ENCODE measurements around the gene AGBL3. TPM values are rescaled to one million over a fixed set of nuclear protein-coding genes. Genes with fewer than 3 reads are reported as not detected.

The AGBL3 gene
- total and polyA plus RNA-seq, 3 donors from 2014 or later = 10.0 to 21.6 (median 13.9) TPM

DNA sequence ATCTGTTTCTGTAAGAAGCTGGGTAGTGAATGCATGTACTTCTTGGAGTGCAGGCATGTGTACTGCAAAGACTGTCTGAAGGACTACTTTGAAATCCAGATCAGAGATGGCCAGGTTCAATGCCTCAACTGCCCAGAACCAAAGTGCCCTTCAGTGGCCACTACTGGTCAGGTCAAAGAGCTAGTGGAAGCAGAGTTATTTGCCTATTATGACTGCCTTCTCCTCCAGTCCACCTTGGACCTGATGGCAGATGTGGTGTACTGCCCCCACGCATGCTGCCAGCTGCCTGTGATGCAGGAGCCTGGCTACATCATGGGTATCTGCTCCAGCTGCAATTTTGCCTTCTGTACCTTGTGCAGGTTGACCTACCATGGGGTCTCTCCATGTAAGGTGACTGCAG is 142.6 kb downstream of the AGBL3 start:
- intact Hi-C loops (cut with DNase I; ENCODE audit: low total_unique reads) = no loop called here
- Histone ChIP-seq H3K36me3 (ENCODE audit: low read depth, missing control alignments) (no peaks in the 10 kb centered on the region), H3K27me3 (no peaks in the 10 kb centered on the region), H3K9me3 (no peaks in the 10 kb centered on the region), H3K4me3 (no peak overlapping the region), H3K4me1 (no peaks in the 10 kb centered on the region), H3K27ac (no peak overlapping the region)
- WGBS, 2 donors = 100% methylated on average over 1 of the region's 1 CpG
- TF ChIP-seq POLR2A (IDR thresholded peaks at IDR 0.05) = no peak
- TF ChIP-seq, protein P1, sequence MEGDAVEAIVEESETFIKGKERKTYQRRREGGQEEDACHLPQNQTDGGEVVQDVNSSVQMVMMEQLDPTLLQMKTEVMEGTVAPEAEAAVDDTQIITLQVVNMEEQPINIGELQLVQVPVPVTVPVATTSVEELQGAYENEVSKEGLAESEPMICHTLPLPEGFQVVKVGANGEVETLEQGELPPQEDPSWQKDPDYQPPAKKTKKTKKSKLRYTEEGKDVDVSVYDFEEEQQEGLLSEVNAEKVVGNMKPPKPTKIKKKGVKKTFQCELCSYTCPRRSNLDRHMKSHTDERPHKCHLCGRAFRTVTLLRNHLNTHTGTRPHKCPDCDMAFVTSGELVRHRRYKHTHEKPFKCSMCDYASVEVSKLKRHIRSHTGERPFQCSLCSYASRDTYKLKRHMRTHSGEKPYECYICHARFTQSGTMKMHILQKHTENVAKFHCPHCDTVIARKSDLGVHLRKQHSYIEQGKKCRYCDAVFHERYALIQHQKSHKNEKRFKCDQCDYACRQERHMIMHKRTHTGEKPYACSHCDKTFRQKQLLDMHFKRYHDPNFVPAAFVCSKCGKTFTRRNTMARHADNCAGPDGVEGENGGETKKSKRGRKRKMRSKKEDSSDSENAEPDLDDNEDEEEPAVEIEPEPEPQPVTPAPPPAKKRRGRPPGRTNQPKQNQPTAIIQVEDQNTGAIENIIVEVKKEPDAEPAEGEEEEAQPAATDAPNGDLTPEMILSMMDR (IDR thresholded peaks at IDR 0.05) = no peak
- DNase-seq = no peak

DNA sequence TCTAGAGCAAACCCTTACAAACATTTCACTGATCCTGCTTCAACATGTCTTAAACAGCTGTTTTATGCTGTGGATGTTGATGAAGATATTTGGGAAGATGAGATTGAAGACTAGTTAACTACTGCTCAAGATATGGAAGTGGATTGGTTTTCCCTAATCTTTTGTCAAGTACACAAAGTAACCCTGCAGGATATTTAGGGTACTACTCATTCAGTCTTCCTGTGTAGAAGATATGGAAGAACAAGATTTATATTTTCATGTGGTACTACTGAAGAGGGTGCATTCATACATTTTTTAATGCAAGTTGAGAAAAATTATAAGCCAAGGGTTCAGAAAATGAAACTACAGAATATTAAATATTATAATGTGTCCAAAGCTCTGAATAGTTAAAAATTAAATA is 143.3 kb downstream of the AGBL3 start:
- no peak overlapping the region for H3K27ac ChIP-seq
- H3K4me3 ChIP-seq = no peak overlapping the region
- H3K9me3 ChIP-seq = no peaks in the 10 kb centered on the region
- intact Hi-C loops (cut with DNase I; ENCODE audit: low total_unique reads) = no loop called here
- no peaks in the 10 kb centered on the region for H3K36me3 ChIP-seq (ENCODE audit: low read depth, missing control alignments)
- no peaks in the 10 kb centered on the region for H3K27me3 ChIP-seq
- no peak for DNase-seq
- no peak for TF ChIP-seq POLR2A (IDR thresholded peaks at IDR 0.05)
- H3K4me1 ChIP-seq = no peaks in the 10 kb centered on the region

DNA sequence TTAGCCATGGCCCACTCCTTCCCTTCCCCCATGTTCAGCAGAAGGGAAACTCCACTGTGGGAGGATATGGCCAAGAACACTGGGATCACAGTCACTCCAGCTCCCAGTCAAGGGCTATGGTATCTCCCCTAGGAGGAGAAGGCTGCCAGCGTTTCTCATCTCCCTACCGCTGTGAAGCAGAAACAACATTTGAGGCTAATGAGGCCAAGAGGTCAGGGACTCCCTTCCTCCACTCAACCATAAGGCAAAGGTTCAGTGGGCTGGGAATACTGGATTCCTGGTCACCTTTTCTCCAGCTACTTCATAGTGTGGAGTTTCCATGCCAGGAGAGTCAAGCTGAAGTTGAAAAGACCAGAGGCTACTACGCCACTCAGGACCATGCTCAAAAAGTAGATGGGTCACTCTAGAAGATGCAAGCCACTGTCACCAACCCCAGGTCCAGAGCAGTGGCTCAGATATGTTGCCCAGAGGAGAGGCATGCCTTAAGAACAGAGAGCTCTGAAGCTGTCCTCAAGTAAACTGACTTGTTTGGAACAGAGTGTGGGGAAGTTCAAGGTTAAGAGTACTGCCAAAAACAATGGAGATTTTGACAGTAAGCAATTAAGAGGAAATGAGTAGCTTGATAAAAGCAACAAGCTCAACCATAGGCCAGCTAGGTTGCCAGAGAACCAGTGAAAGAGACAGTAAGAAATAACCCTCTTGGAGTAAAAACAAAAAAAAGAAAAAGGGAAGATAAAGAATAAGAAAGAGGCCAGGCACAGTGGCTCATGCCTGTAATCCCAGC is 157.8 kb downstream of the AGBL3 start:
- Histone ChIP-seq H3K27me3 (no peaks in the 10 kb centered on the region), H3K36me3 (ENCODE audit: low read depth, missing control alignments) (no peaks in the 10 kb centered on the region), H3K4me3 (no peak overlapping the region), H3K4me1 (peaks cover 14% of the 10 kb centered on the region), H3K9me3 (no peaks in the 10 kb centered on the region), H3K27ac (peak overlapping the region in 1 of 2 donors; percentile 67)
- TF ChIP-seq POLR2A (IDR thresholded peaks at IDR 0.05) = no peak
- TF ChIP-seq, protein P1 (IDR thresholded peaks at IDR 0.05) = no peak
- intact Hi-C loops (cut with DNase I; ENCODE audit: low total_unique reads) = no loop called here
- peak; percentile 55 for DNase-seq
- WGBS, 2 donors = 48 to 49% methylated on average over 3 of the region's 3 CpGs

DNA sequence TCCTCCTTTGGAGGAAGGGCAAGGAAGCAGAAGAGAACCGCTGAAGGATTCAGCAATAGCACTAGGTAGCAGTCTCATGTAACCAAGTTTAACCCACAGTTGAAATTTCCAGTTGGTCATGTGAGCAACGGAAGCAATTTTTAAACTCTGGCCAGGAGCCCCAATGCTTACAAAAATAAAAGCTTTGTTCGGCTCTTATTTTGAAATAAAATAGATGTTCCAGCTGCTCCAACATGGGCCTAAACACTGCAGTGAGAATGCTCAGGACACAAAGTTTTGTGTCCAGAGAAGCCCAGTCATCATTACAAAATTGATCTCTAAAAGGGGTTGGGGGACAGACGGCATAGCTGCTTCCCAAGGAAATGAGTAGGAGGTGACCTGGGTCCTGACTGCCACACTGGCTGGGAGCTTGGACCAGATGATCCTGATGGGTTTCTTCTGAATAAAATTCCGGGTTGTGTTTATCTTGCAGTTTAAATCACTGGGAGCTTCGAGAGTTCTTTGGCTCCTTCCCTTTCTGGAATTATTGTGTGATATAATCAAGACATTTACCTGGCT is 161.1 kb downstream of the AGBL3 start:
- Histone ChIP-seq H3K9me3 (no peaks in the 10 kb centered on the region), H3K4me3 (peak overlapping the region; percentile 33 to 50), H3K4me1 (peaks cover 14% of the 10 kb centered on the region), H3K36me3 (ENCODE audit: low read depth, missing control alignments) (no peaks in the 10 kb centered on the region), H3K27ac (peak overlapping the region; percentile 84 to 95), H3K27me3 (no peaks in the 10 kb centered on the region)
- no peak for TF ChIP-seq POLR2A (IDR thresholded peaks at IDR 0.05)
- TF ChIP-seq, protein P1 (IDR thresholded peaks at IDR 0.05) = no peak
- WGBS, 2 donors = 27 to 40% methylated on average over 6 of the region's 6 CpGs
- no peak for DNase-seq
- intact Hi-C loops (cut with DNase I; ENCODE audit: low total_unique reads) = no loop called here

DNA sequence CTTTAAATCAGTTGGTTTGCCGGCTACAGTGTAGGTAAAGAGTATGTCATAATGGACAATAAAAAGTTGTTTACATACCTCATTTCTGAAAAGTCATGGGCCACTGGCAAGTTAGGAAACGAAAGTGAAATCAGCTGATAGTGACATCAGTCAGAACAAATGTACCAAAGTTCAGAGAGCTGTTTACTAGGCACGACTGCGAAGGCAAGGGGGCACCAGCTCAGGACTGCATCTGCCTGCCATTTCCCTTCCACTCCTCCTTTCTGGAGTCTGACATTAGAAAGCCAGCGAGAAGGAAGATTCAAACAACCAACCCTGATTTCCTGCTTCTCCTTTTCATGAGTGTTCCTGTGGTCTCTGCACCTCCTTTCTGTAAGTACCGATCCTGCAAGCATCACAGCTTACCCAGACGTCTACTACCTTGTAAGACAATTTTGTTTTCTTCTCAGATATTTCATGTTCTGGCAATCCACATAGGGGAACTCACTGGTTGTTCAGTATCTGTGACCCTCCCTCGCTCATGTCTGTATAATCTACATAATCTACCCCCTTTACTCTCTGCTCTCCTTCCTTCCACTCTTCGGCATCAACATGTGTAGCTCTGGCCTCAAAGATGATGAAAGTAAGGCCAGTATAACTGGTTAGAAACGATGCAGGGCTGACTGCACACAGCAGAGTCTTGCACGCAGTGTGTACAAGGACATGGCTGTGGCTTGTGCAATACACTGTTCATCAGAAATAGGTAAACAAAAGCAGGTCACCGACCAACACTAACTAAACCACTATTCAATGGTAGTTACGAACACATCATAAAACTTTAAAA is 161.8 kb downstream of the AGBL3 start, which contains the start of gene TMEM140:
TSS of gene TMEM140 (plus strand) at position 174 of the 823 bp plus-strand sequence. CDS start 16,370 bp downstream, outside the sequence.
- Histone ChIP-seq H3K4me1 (peaks cover 14% of the 10 kb centered on the region), H3K27ac (peak within 1 kb of the TSS; percentile 84 to 95), H3K36me3 (ENCODE audit: low read depth, missing control alignments) (no peaks in the 10 kb centered on the region), H3K27me3 (no peaks in the 10 kb centered on the region), H3K9me3 (no peaks in the 10 kb centered on the region), H3K4me3 (peak within 1 kb of the TSS; percentile 33 to 50)
- 45 to 50% methylated on average over 13 of the region's 13 CpGs for WGBS, 2 donors
- intact Hi-C loops (cut with DNase I; ENCODE audit: low total_unique reads) = no loop called here
- TF ChIP-seq, protein P1 (IDR thresholded peaks at IDR 0.05) = no peak
- TF ChIP-seq POLR2A (IDR thresholded peaks at IDR 0.05) = no peak
- peak; percentile 55 for DNase-seq
